ENCODE data around the gene SERINC4. TPM values are rescaled to one million over a fixed set of nuclear protein-coding genes. Genes with fewer than 3 reads are reported as not detected.

The SERINC4 gene
- total and polyA plus RNA-seq, 10 of the 15 experiments (the other 5 are each of a cell fraction or from before 2014, with no cell fraction given) = 0.06 to 0.96 (median 0.26) TPM; not detected in 1

DNA sequence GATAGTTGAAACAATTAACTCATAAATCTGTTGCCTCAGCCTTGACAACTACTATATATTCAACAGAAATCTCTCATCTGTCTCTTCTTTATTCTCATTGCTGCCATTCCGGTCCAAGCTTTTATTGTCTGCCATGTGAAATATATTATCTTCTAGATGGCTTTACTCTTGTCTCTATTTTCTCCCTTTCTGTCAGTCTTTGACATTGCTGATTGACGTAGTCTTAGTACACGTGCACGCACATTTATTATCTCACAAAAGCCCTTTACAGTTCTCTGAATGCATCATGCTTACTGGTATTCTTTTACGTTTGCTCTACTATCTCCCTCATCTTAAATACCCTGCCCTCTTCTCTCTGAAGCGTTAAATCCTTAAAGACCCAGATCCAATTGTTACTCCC, 48.1 kb downstream of the SERINC4 start:
- ChIA-PET RAD21 (ENCODE audit: unreplicated experiment) (no interaction called here), CTCF (interaction anchor here (4.9 kb wide), 1 partner anchor 19 kb away, joined by 30 read pairs; no protein-coding TSS in a partner anchor), POLR2A (no interaction called here), SMC1A (ENCODE audit: uncharacterized antibody, unreplicated experiment) (no interaction called here)
- peaks cover 13% of the 10 kb centered on the region; the same call in 1 of the 2 replicates for H4K20me1 ChIP-seq (ENCODE audit: control insufficient read depth, insufficient read depth)
- ATAC-seq (no peak), FAIRE-seq (no peak), DNase-seq (ENCODE audit: low read depth, low spot score) (no peak)
- H3K27me3 ChIP-seq (replicated peaks in 1 of 2; ENCODE audit: control insufficient read depth in 2 of 2, insufficient read depth in 2 of 2, low read length in 1 of 2) = no peaks in the 10 kb centered on the region
- intact Hi-C loops (cut with micrococcal nuclease; ENCODE audit: unreplicated experiment) = no loop called here
- H3K4me3 ChIP-seq = peak overlapping the region; percentile 38; the same call in 1 of the 2 replicates
- TF ChIP-seq PML (IDR thresholded peaks at IDR 0.05; ENCODE audit: low read length) = no peak
- TF ChIP-seq SMAD5 (IDR thresholded peaks at IDR 0.05; ENCODE audit: low read depth) = no peak
- TF ChIP-seq SP1 (IDR thresholded peaks at IDR 0.05; ENCODE audit: low read depth, low read length) = no peak
- no peak for TF ChIP-seq PAX8 (IDR thresholded peaks at IDR 0.05)
- TF ChIP-seq TARDBP (IDR thresholded peaks at IDR 0.05; ENCODE audit: borderline replicate concordance) = no peak
- TF ChIP-seq, protein P1, sequence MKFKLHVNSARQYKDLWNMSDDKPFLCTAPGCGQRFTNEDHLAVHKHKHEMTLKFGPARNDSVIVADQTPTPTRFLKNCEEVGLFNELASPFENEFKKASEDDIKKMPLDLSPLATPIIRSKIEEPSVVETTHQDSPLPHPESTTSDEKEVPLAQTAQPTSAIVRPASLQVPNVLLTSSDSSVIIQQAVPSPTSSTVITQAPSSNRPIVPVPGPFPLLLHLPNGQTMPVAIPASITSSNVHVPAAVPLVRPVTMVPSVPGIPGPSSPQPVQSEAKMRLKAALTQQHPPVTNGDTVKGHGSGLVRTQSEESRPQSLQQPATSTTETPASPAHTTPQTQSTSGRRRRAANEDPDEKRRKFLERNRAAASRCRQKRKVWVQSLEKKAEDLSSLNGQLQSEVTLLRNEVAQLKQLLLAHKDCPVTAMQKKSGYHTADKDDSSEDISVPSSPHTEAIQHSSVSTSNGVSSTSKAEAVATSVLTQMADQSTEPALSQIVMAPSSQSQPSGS (IDR thresholded peaks at IDR 0.05; ENCODE audit: low read length) = no peak
- no peak for TF ChIP-seq STAT1 (conservative IDR thresholded peaks at IDR 0.05)
- TF ChIP-seq HDAC6 (IDR thresholded peaks at IDR 0.05; ENCODE audit: unreplicated experiment) = no peak
- TF ChIP-seq, protein P2, sequence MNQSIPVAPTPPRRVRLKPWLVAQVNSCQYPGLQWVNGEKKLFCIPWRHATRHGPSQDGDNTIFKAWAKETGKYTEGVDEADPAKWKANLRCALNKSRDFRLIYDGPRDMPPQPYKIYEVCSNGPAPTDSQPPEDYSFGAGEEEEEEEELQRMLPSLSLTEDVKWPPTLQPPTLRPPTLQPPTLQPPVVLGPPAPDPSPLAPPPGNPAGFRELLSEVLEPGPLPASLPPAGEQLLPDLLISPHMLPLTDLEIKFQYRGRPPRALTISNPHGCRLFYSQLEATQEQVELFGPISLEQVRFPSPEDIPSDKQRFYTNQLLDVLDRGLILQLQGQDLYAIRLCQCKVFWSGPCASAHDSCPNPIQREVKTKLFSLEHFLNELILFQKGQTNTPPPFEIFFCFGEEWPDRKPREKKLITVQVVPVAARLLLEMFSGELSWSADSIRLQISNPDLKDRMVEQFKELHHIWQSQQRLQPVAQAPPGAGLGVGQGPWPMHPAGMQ (IDR thresholded peaks at IDR 0.05; ENCODE audit: borderline replicate concordance) = no peak
- TF ChIP-seq BRCA1 (IDR thresholded peaks at IDR 0.05; ENCODE audit: low read depth, low read length) = no peak
- no peak for TF ChIP-seq ZNF592 (IDR thresholded peaks at IDR 0.05)
- no peak for TF ChIP-seq RB1 (IDR thresholded peaks at IDR 0.05; ENCODE audit: borderline replicate concordance)
- TF ChIP-seq RUNX3 (IDR thresholded peaks at IDR 0.05; ENCODE audit: low read length) = no peak
- peak overlapping the region; percentile 54 for H3K4me2 ChIP-seq (ENCODE audit: control insufficient read depth, insufficient read depth)
- H3K36me3 ChIP-seq (ENCODE audit: control insufficient read depth in 2 of 2, insufficient read depth in 2 of 2, low read length in 1 of 2) = peaks cover 2 to 22% of the 10 kb centered on the region in 2 experiments
- BruUV-seq (replicated peaks) = TSS peak; percentile 5
- in situ Hi-C loops (cut with MboI) = loop anchor here (5.0 kb wide), 1 partner anchor 50 kb away; the partner anchor contains the start of genes HYPK and SERINC4
- no peak overlapping the region for H2AFZ ChIP-seq (ENCODE audit: control insufficient read depth, low read depth, low read length)
- no peaks in the 10 kb centered on the region for H3K4me1 ChIP-seq (ENCODE audit: control insufficient read depth, insufficient read depth, low read length)
- H3K9ac ChIP-seq (ENCODE audit: control insufficient read depth, insufficient read depth, low read length) = no peak overlapping the region
- no peak overlapping the region for H3K27ac ChIP-seq (ENCODE audit: control insufficient read depth, insufficient read depth)
- H3K9me3 ChIP-seq (replicated peaks; ENCODE audit: control insufficient read depth, insufficient read depth, low read length) = no peaks in the 10 kb centered on the region; the same call in 2 of the 3 replicates
- H3K79me2 ChIP-seq (ENCODE audit: control insufficient read depth, insufficient read depth, low read length) = peaks cover 82% of the 10 kb centered on the region
- WGBS (ENCODE audit: insufficient coverage, insufficient replicate concordance, low lambda C conversion rate, missing lambda C conversion rate) = 98% methylated on average over 6 of the region's 6 CpGs
